ENCODE data around the gene ETV3L. TPM values are rescaled to one million over a fixed set of nuclear protein-coding genes. Genes with fewer than 3 reads are reported as not detected.

Gene ETV3L
- not detected in 2 replicates for total RNA-seq (2014; rRNA removed; shearing (Covaris generic); ENCODE audit: low replicate concordance)

- in situ Hi-C loops (cut with HindIII; ENCODE audit: low pct_unique_long_range_greater_than_20kb, low sequenced_read_pairs): no loop called here
- no peak for DNase-seq (ENCODE audit: low read depth)
Observed at GRCh38 chr1:157099633-157100009, at the start of gene ETV3L. TSS of gene ETV3L (minus strand) at chr1:157099808. CDS start at chr1:157099523, 285 bp downstream.

DNA sequence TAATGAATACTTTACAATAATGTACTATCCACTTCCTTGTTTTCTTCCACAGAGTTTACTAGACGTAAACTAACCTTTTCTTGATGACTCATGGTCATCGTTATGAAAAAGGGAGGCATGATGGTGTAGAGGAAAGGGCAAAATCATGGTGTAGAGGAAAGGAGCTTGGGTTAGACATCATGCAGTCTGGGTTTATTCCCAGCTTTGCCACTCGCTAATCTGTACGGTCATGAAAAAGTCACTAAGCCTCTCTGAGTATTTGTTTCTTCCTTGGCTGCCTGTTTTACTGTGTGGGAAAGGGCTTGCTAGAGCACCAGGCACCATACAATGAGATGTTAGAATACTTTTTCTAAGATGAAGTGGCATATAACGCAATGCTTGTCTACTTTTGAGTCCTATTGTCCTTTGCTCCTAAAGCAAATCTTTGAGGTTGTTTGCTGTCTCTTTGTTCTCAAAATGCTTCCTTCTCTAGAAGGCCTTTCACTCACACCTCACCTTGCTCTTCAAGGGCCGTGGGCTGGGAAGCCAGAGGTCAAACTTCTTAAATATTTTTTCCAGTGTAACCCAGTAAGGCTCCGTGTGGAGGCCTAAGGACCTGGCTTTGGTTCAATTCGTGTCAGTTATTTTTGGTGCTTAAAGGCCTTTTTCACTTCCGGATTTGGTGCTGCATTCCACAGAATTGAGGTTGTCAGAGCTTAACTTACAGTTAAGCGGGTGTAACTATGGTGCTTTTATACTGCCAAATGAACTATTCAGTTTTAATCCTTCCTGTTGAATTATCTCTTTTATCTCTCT is 48.5 kb upstream of the ETV3L start:
- in situ Hi-C loops (cut with HindIII; ENCODE audit: low pct_unique_long_range_greater_than_20kb, low sequenced_read_pairs): no loop called here
- DNase-seq (ENCODE audit: low read depth): peak; percentile 44

DNA sequence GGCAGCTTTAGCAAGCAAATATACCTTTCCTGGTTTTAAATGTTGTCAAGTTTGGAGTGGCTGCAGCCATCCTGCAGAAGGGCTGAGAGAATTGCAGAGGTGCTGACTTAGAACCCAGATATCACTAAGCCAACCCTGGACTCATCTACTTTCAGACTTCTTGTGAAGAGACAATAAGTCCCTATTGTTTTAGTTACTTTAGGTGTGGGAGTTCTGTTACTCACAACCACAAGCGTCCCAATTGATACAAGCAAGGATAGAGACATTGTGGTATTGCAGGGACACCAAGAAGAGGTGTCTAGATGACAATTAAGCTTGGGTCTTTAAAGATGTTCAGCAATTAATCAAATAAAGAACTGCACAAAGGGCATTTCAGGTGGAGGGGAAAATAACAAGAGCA is 47.4 kb upstream of the ETV3L start:
- in situ Hi-C loops (cut with HindIII; ENCODE audit: low pct_unique_long_range_greater_than_20kb, low sequenced_read_pairs): no loop called here
- DNase-seq (ENCODE audit: low read depth): no peak

- in situ Hi-C loops (cut with HindIII; ENCODE audit: low pct_unique_long_range_greater_than_20kb, low sequenced_read_pairs): no loop called here
- DNase-seq (ENCODE audit: low read depth): no peak
Observed at GRCh38 chr1:157146244-157146643, 46.6 kb upstream of the ETV3L start.

DNA sequence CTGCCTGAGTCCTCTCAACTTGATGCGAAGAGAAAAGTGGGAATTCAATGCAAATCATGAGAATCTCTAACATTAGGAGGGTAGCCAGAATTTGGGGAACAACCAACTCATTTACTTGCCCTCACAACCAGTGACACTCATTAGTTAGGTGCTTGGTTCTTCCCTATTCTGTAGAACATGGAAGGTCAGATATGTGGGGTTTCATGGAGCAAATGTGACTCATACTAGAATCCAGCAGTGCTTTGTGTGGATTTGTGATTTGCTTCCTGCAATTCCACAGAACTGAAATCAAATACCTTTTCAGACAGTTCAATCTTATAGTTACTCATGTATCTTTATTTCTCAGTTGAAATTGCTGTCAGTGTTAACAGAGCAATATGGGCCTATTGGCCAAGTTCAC is 45.5 kb upstream of the ETV3L start:
- no peak for DNase-seq (ENCODE audit: low read depth)
- in situ Hi-C loops (cut with HindIII; ENCODE audit: low pct_unique_long_range_greater_than_20kb, low sequenced_read_pairs): no loop called here

GRCh38 chr1:157144509-157144908 is 44.9 kb upstream of the ETV3L start:
- in situ Hi-C loops (cut with HindIII; ENCODE audit: low pct_unique_long_range_greater_than_20kb, low sequenced_read_pairs): no loop called here
- DNase-seq (ENCODE audit: low read depth): no peak

DNA sequence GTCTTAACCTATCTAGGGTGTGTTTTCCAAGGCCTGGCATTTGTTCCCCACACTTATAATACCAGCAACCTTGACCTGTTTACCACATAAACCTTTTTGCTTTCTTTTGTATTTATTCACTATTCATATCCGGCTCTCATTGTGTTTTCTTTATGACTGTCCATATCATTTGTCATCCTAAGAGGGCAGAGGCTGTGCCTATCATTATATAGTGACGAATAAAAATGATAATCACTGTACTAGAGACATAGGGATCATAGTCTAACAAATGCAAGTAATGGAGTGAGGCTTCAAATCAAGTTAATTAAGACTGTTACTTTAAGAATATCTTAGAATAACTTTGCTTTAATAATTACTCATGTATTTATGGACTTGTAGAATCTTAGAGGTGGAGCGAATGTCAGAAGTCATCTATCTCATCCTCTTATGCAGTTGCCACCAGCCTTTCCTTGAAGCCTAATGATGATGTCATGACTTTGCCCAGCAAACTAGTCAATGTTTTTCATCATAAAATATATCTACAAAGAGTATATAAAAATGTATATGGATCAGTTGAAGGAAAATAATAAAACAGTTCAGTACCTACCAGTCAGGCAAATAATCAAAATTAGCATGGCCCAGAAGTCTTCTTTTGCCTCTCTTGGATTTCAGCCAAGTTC is 43.3 kb upstream of the ETV3L start:
- in situ Hi-C loops (cut with HindIII; ENCODE audit: low pct_unique_long_range_greater_than_20kb, low sequenced_read_pairs): no loop called here
- no peak for DNase-seq (ENCODE audit: low read depth)

GRCh38 chr1:157142201-157142600 is 42.6 kb upstream of the ETV3L start:
- no peak for DNase-seq (ENCODE audit: low read depth)
- in situ Hi-C loops (cut with HindIII; ENCODE audit: low pct_unique_long_range_greater_than_20kb, low sequenced_read_pairs): no loop called here

- no peak for DNase-seq (ENCODE audit: low read depth)
- in situ Hi-C loops (cut with HindIII; ENCODE audit: low pct_unique_long_range_greater_than_20kb, low sequenced_read_pairs): no loop called here
Observed at GRCh38 chr1:157141212-157141855, 41.7 kb upstream of the ETV3L start.

DNA sequence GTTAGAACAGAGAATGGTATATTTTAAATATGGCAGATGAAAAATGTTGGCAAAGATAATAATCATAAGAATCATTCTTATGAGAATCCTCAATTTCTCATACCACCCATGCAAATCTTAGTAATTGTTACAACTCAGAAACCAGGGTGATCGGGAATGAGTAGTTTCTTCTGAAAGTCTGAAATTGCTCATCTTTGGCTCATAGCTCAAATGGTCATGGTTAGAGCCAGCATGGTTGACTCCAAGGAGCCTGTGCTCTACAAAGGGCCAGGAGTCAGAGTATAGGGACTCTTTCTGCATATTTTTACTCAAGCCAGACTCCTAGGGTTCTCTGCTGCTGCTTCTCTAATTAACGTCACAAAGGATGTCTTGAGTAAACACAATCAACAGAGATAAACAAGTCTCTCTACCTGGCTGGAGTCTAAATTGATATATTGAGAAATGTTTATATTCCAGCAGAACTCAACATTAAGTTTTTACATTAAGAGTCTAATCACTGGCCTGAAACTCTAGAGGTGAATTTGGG is 40.5 kb upstream of the ETV3L start:
- in situ Hi-C loops (cut with HindIII; ENCODE audit: low pct_unique_long_range_greater_than_20kb, low sequenced_read_pairs): no loop called here
- DNase-seq (ENCODE audit: low read depth): no peak

DNA sequence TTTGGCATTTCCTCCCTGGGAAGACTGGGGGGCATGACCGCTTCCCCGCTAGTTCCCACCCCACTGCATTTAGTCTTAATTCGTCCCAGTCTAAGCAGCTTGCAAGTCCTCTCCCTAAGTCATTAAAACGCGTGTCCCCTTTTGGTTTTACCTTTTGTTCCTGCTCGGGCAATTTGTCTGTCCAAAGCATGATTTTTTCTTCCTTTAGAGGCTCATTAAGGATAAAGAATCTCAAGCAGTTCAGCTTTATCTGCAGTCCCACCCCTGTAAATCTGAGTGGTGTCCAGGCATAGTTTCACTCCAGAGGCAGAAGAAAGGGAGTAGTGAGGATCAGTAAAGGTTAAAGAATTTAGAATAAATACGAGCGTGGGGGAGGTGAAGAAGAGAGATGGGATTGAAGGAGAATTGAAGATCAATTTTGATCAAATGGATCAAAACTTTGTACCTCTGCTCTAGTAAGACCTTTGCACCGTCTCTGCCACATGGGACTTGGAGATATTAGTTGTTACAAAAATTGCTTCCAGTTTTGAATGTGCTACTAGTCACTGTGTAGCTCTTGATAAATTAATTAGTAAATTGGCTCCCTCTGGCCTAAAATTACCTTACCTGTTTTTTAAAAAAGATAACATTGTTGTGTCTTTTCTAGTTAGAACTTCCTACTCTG is 39.6 kb upstream of the ETV3L start:
- DNase-seq (ENCODE audit: low read depth): no peak
- in situ Hi-C loops (cut with HindIII; ENCODE audit: low pct_unique_long_range_greater_than_20kb, low sequenced_read_pairs): no loop called here

- peak; percentile 98 for DNase-seq (ENCODE audit: low read depth)
- in situ Hi-C loops (cut with HindIII; ENCODE audit: low pct_unique_long_range_greater_than_20kb, low sequenced_read_pairs): no loop called here
Observed at GRCh38 chr1:157138220-157139051, 38.8 kb upstream of the ETV3L start, which contains the start of gene ETV3. TSS of gene ETV3 (minus strand) at chr1:157138395. CDS start at chr1:157136352, 2,043 bp downstream.

GRCh38 chr1:157137408-157138219 is 38.0 kb upstream of the ETV3L start:
- in situ Hi-C loops (cut with HindIII; ENCODE audit: low pct_unique_long_range_greater_than_20kb, low sequenced_read_pairs): no loop called here
- peak; percentile 45 for DNase-seq (ENCODE audit: low read depth)

GRCh38 chr1:157137046-157137407 is 37.4 kb upstream of the ETV3L start:
- peak; percentile 6 for DNase-seq (ENCODE audit: low read depth)
- in situ Hi-C loops (cut with HindIII; ENCODE audit: low pct_unique_long_range_greater_than_20kb, low sequenced_read_pairs): no loop called here

GRCh38 chr1:157136133-157136532 is 36.5 kb upstream of the ETV3L start:
- peak; percentile 15 for DNase-seq (ENCODE audit: low read depth)
- in situ Hi-C loops (cut with HindIII; ENCODE audit: low pct_unique_long_range_greater_than_20kb, low sequenced_read_pairs): no loop called here

- in situ Hi-C loops (cut with HindIII; ENCODE audit: low pct_unique_long_range_greater_than_20kb, low sequenced_read_pairs): no loop called here
- DNase-seq (ENCODE audit: low read depth): no peak
Observed at GRCh38 chr1:157135646-157136045, 36.0 kb upstream of the ETV3L start.

DNA sequence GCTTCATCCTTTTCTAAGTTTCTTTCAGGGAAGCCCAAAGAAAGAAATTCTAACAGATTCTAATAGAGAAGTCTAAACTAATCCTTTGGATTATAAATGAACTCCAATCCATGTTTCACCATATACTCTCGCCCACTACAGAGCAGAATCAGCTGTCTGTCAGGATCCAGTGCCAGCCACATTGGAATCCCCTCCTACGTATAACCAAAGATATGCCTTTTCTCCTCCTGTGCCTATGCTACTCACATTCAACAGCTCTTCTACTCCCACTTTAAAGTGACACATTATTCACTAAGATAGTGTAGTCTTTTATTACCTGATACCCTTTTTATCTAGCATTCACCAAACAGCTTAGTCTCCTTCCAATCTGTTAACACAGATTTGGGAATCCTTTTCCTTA is 35.5 kb upstream of the ETV3L start:
- DNase-seq (ENCODE audit: low read depth): no peak
- in situ Hi-C loops (cut with HindIII; ENCODE audit: low pct_unique_long_range_greater_than_20kb, low sequenced_read_pairs): no loop called here
